GM21737 (cell line): ENCODE measurements around the gene EOGT.

Experiments used
- ATAC-seq: cut with Tn5 transposase; IDR thresholded peaks from one replicate; pipeline ENCODE4 v1.9.1; 2021; ENCODE audit warnings: mild to moderate bottlenecking, moderate library complexity; ENCODE audit not compliant: unreplicated experiment

Gene EOGT

GRCh38 chr3:69009559-69010410 lies 3.7 kb downstream of the EOGT start:
- ATAC-seq, result no peak

DNA sequence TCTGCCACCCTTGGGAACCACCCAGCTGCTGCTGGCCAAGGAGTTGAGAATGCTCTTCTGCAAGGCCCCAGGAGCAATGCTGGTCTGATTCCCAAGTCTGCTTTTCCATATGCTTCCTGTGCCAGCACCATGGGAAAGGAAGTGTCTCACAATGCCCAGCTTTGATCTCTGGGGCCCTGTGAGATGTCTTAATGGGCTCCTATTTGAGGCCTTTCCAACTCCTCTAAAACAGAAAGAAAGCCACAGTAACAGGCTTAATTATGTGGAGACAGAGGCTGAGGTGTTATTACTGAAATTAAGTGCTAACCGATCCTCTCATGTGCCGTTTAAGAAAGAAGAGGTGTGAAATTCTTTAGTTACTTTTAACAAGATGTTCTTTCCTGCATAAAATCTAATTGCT lies 4.5 kb downstream of the EOGT start:
- no peak for ATAC-seq

GRCh38 chr3:69005791-69006482 lies 7.5 kb downstream of the EOGT start:
- no peak for ATAC-seq

GRCh38 chr3:69005071-69005790 lies 8.3 kb downstream of the EOGT start:
- no peak for ATAC-seq

GRCh38 chr3:69004138-69004537 lies 9.3 kb downstream of the EOGT start:
- no peak for ATAC-seq

GRCh38 chr3:68999605-69000004 lies 13.9 kb downstream of the EOGT start:
- ATAC-seq, result no peak

DNA sequence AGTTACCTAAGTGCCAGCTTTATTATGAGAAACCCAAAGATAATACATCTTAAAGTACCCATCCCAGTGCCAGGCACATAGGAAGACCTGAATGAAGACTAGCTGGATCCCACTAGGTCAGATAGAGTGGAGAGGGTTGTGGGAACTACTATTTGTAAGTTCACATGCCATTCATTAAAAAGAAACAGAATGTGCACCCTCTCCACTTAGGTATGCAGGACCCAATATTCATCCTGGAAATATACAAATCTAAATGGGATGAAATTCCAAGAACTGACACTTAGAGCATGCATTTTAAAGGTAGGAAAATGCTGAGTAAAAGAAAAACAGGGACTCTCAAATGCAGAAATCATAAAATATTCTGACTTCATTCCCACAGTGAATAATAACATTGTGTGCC lies 14.3 kb downstream of the EOGT start:
- no peak for ATAC-seq

- ATAC-seq, result no peak
Measured at GRCh38 chr3:68997887-68998286, 15.6 kb downstream of the EOGT start.

DNA sequence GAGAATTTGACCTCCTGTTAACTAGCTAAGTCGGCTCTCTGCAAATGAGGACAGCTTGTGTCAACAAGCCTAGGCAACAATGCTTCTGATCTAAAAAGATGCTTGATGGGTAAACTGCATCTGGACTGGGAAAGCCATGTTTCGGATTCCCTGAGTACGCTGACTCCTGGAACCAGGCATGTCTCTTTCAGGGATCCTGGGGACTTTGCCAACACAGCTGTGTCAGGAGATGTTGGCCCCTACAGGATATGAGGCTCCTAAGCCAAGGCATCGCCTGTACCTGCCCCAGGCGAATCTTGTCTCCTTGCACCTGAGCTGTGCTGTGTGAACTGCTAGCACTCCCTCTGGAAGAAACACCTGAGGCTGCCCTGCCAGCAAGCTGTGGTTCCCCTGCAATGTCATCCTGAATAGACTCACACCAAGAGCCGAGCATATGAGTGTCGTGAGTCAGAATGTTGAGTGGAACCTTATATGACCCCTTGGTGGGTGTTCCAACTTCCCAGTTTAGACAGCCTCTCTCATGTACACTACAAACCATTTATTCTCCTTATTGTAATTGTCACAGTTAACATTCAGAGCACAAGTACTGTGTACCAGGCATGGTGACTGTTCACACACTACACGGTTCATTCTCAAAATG lies 17.0 kb downstream of the EOGT start:
- no peak for ATAC-seq

DNA sequence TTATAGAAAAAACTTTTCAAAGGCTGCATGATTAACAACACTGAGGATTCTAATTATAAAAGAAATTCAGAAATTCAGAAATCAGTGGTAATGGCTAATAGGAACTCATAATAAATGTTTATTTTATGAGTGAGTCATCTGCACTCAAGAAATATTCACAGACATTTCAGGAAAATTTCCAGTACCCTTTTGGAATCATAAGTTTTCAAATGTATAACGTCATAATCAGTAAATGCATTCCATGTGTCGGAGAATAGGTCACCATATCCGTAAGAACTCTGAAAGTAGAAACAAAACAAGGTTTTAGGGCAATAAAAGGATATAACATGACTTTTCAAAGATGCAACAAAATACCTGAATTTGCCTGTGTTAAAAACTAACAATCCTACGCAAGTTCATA lies 24.7 kb downstream of the EOGT start:
- ATAC-seq, result no peak

DNA sequence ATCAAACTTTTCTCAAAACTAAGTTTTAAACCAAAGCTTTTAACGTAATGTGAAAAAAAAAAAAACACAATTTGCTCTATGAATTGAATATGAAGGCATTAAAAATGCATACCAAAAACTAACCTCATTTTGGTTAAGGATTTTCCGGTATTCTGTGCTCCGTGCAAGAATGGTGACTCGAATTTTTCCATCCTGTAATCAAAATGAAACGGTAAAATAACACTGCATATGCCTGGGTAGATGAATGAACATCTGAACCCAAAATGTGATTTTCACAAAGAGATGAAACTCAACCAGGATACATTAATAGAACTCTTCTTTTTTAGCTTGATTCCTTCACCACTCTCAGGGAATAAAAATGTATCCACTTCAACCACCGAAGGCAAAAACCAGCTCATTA lies 26.2 kb downstream of the EOGT start:
- no peak for ATAC-seq

- ATAC-seq, result no peak
Measured at GRCh38 chr3:68986496-68987208, 26.8 kb downstream of the EOGT start.

DNA sequence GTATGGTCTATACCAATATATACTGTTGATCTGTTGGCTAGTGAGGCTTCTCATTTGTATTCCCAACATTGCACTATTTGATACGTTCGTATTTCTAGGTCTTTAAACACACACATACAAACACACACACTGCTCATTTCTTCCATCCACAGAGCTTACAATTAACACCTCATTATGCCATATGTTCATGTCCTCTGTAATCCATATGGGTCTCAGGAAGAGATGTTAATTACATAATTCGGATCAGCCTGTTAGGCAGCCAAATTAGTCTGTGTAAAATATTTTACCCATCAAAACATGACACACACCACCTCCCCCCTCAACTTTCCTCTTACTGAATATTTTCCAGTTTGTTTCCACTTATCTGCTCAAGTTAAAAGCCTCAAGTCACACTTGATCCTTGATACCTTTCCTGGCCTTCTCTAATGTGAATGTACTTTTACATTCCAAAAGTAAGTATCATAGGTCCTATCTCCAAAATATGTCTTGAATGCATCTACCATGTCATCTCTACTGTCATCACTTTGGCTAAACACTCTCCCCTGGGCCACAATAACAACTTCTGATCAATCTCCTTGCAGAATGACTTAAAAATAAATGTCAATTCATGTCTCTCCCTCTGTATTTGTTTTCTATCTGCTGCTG lies 28.2 kb downstream of the EOGT start:
- ATAC-seq, result no peak

DNA sequence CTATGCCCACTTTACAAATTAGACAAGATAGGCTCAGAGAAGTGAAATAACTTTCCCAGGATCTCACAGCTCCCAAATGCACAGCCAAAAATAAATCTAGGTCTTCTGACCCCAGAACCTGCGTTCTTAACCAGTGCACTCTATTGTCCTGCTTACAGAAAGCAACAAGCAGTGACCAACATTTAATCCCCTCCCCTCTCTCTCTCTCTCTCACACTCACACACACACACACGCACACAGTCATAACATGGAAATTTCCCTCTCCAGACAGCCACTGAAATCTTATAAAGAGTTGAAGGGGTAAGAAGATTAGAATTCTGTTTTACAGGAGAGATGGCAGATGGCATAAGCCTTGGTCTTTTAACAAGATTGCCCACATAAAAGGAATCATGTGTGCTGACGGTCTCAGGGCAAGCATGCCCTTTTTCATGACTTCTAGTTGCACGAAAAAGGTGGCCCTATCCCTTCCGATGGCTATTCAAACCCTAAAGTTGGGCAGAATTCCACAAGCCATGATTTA lies 29.4 kb downstream of the EOGT start:
- no peak for ATAC-seq

DNA sequence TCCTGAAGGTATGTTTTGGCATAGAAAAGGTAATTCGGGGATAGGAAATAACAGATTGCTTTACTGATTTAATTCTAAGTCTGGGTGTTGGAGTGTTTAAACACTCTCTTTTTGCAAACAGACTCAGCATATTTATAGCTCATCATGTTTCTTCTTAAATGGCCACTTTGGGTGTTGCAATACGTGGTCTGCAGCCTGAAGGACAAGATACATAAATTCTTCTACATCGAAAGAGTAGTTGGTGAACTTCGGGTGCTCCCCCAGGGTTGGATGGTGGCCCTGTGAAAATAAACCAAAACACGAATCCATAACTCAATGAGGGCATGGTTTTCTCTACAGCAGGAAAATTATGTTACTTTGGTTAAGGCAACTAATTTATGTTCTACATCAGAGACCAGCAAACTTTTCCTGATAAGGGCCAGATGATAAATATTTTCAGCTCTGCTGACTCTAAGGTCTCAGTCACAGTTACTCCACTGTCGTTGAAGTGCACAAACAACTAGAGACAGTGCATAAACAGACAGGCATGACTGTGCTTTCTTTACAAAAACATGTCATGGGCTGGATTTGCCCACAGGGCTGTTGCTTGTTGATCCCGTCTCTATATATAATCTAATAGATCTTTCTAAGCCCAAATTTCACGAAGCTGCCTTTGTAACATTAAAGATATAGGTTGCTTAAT lies 35.9 kb downstream of the EOGT start:
- no peak for ATAC-seq

DNA sequence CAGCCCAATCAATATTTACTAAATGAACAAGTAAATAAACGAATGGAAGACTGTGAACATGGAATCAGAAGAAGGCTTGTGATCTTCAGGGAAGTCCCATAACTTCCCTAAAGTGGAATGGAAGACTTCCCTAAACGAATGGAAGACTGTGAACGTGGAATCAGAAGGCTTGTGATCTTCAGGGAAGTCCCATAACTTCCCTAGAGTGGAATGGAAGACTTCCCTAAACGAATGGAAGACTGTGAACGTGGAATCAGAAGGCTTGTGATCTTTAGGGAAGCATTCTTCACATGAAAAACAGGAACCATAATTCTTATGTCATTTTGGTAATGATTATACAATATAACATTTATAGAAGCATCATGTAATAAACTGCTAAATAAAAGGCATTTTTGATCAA lies 38.8 kb downstream of the EOGT start:
- no peak for ATAC-seq

DNA sequence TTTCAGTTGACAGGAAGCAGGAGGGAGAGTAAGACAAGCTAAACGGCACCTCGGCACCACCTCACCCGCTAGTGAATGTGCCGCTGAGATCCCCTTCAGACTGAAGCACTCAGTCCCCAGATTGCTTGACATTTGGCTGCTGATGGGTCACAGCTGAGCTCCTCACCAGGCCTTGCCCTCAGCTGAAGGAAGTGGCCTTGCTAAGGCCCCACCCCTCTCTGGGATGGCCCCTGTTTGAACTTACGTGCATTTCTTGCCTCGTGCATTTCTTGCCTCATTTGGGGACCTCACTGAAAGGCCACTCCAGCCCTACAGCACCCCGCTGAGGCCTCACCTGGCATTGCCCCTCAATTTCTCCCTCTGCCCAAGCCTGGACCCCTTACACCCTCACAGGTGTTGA lies 39.8 kb downstream of the EOGT start:
- no peak for ATAC-seq

GRCh38 chr3:68972358-68972979 lies 41.0 kb downstream of the EOGT start:
- peak; percentile 77 for ATAC-seq

DNA sequence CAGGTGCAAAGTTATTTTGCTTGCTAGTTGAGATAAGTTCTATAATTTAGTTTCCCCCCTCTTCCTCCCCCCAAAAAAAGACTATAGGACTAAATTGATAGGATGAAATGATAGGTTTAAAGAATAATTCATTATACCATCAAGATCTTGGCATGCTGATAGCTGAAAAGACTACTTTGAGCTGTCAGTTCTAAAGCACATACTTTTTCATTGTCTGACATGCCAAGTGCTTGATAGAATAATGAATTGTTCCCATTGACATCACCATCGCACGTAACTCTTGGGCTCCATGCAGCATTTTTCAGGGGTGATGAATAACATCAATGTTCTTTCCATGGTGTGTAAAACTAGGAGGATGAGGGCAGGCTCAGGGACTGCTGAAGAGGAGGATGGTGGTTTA lies 48.8 kb downstream of the EOGT start:
- no peak for ATAC-seq
